Measurements from ENCODE around the gene THSD7B. TPM values are rescaled to one million over a fixed set of nuclear protein-coding genes. Genes with fewer than 3 reads are reported as not detected.

Gene THSD7B
- total and polyA plus RNA-seq, 10 donors, result 0.02 to 0.17 (median 0.09) TPM; not detected in 7

GRCh38 chr2:137021763-137022162, 256.4 kb downstream of the THSD7B start:
- 73 to 89% (median 79%) methylated on average over 3 of the region's 3 CpGs for WGBS, 5 donors

GRCh38 chr2:137023205-137023604, 257.9 kb downstream of the THSD7B start:
- intact Hi-C loops (cut with DNase I; ENCODE audit: low total_unique reads), result no loop called here
- no peaks in the 10 kb centered on the region for H3K4me1 ChIP-seq
- no peaks in the 10 kb centered on the region for H3K36me3 ChIP-seq
- no peak overlapping the region for H3K27ac ChIP-seq
- H3K9me3 ChIP-seq, result no peaks in the 10 kb centered on the region
- no peak for DNase-seq
- WGBS, 5 donors, result 55 to 76% (median 66%) methylated on average over 2 of the region's 2 CpGs
- TF ChIP-seq CTCF (IDR thresholded peaks at IDR 0.05 in 8 of 11, conservative IDR thresholded peaks at IDR 0.05 in 3 of 11), result no peak
- TF ChIP-seq POLR2AphosphoS5 (IDR thresholded peaks at IDR 0.05), result no peak
- no peak for TF ChIP-seq POLR2A (IDR thresholded peaks at IDR 0.05)
- H3K27me3 ChIP-seq (replicated peaks in 1 of 7), result no peaks in the 10 kb centered on the region
- H3K4me3 ChIP-seq, result no peak overlapping the region

More at GRCh38 chr2:137021763-137022162, 256.4 kb downstream of the THSD7B start:
- H3K9me3 ChIP-seq, result no peaks in the 10 kb centered on the region
- H3K4me3 ChIP-seq, result no peak overlapping the region
- TF ChIP-seq POLR2A (IDR thresholded peaks at IDR 0.05) (no peak), POLR2AphosphoS5 (IDR thresholded peaks at IDR 0.05) (no peak), CTCF (IDR thresholded peaks at IDR 0.05 in 8 of 11, conservative IDR thresholded peaks at IDR 0.05 in 3 of 11) (no peak)
- no peak overlapping the region for H3K27ac ChIP-seq
- DNase-seq, result no peak
- H3K27me3 ChIP-seq (replicated peaks in 1 of 7), result no peaks in the 10 kb centered on the region
- no peaks in the 10 kb centered on the region for H3K36me3 ChIP-seq
- intact Hi-C loops (cut with DNase I; ENCODE audit: low total_unique reads), result no loop called here
- H3K4me1 ChIP-seq, result no peaks in the 10 kb centered on the region

- Histone ChIP-seq H3K9me3 (peaks cover 0 to 12% (median 0%) of the 10 kb centered on the region in 8 donors), H3K27me3 (replicated peaks in 1 of 7) (no peaks in the 10 kb centered on the region), H3K4me3 (no peak overlapping the region), H3K36me3 (no peaks in the 10 kb centered on the region), H3K4me1 (no peaks in the 10 kb centered on the region), H3K27ac (no peak overlapping the region)
- no peak for DNase-seq
- intact Hi-C loops (cut with DNase I; ENCODE audit: low total_unique reads), result no loop called here
- TF ChIP-seq POLR2AphosphoS5 (IDR thresholded peaks at IDR 0.05) (no peak), CTCF (IDR thresholded peaks at IDR 0.05 in 8 of 11, conservative IDR thresholded peaks at IDR 0.05 in 3 of 11) (no peak), POLR2A (IDR thresholded peaks at IDR 0.05) (no peak)
- WGBS, 5 donors, result 88 to 96% (median 91%) methylated on average over 4 of the region's 4 CpGs
Observed at GRCh38 chr2:137031731-137032130, 266.4 kb downstream of the THSD7B start.

- H3K4me1 ChIP-seq, result no peaks in the 10 kb centered on the region
- no peaks in the 10 kb centered on the region for H3K36me3 ChIP-seq
- H3K9me3 ChIP-seq, result peaks cover 0 to 12% (median 0%) of the 10 kb centered on the region in 8 donors
- H3K27ac ChIP-seq, result no peak overlapping the region
- TF ChIP-seq CTCF (IDR thresholded peaks at IDR 0.05 in 8 of 11, conservative IDR thresholded peaks at IDR 0.05 in 3 of 11), result no peak
- no peak for TF ChIP-seq POLR2AphosphoS5 (IDR thresholded peaks at IDR 0.05)
- TF ChIP-seq POLR2A (IDR thresholded peaks at IDR 0.05), result no peak
- DNase-seq, result no peak
- intact Hi-C loops (cut with DNase I; ENCODE audit: low total_unique reads), result no loop called here
- H3K27me3 ChIP-seq (replicated peaks in 1 of 7), result no peaks in the 10 kb centered on the region
- WGBS, 5 donors, result 88 to 97% (median 92%) methylated on average over 1 of the region's 1 CpG
- H3K4me3 ChIP-seq, result no peak overlapping the region
Observed at GRCh38 chr2:137036619-137037018, 271.3 kb downstream of the THSD7B start.

All from spleen (tissue), 11 donors.